Nephron progenitor cell (in vitro differentiated cells): Measurements from ENCODE around the gene INPP4B.

Experiments
- DNase-seq: peaks from one replicate; pipeline ENCODE4 v3.0.0; 2021
- H3K27ac Mint-ChIP-seq: 2 replicates; pipeline ENCODE4 v1.8.0; 2021; ENCODE audit warnings: mild to moderate bottlenecking, moderate library complexity, mixed read lengths
- H3K27me3 Mint-ChIP-seq: 2 replicates; pipeline ENCODE4 v1.8.0; 2021; ENCODE audit warnings: mild to moderate bottlenecking, low read depth, mixed read lengths; ENCODE audit not compliant: poor library complexity
- H3K36me3 Mint-ChIP-seq: 2 replicates; pipeline ENCODE4 v1.8.0; 2021; ENCODE audit warnings: low read depth, mixed read lengths
- H3K4me1 Mint-ChIP-seq: 2 replicates; pipeline ENCODE4 v1.8.0; 2021; ENCODE audit warnings: mixed read lengths
- H3K4me3 Mint-ChIP-seq: 2 replicates; pipeline ENCODE4 v1.8.0; 2021; ENCODE audit warnings: mild to moderate bottlenecking, moderate library complexity, mixed read lengths
- H3K9me3 Mint-ChIP-seq: 2 replicates; pipeline ENCODE4 v1.8.0; 2021; ENCODE audit warnings: mild to moderate bottlenecking, moderate library complexity, mixed read lengths
- CTCF ChIP-seq: fragments of 200-600 bp; sonication (generic); IDR thresholded peaks from 2 replicates; pipeline ENCODE4 v1.5.0; 2021; ENCODE audit warnings: antibody characterized with exemption

INPP4B gene

DNA sequence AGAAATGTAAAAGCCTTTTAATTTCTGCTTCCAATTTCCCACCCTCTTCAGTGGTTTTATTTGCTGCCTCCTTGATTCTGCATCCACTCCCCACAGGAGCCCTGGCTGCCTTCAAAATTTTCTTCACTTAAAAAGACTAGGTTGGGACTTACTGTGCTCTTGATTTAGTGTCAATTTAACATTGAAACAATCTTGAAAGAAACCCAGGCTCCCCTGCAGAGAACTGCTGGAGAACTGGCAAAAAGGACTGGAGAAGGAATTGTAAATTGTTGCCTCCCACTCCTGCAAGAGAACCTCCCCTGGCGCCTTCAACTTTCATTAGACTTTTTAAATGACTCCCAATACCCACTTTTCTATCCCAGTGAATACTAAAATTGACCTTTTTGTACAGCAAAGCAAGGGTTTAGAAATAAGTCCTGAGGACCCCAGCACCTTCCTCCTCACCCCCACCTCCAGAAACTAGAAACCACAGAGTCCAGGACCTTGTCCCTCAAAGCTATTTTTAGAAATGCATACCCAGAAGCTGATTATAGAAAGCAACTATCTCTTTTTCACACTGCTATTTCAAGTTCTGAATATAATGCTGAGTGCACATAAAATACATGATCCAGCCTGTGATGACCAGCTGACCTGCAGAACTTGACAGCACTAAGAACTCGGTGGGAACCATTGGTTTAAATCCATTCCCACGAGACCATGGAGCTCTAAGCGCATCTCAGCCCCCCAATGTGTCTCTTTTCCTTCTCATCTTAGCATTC, 155.5 kb downstream of the INPP4B start:
- H3K36me3 Mint-ChIP-seq = no peaks in the 10 kb centered on the region
- no peak overlapping the region for H3K4me3 Mint-ChIP-seq
- peaks cover 18% of the 10 kb centered on the region for H3K4me1 Mint-ChIP-seq
- no peaks in the 10 kb centered on the region for H3K9me3 Mint-ChIP-seq
- no peaks in the 10 kb centered on the region for H3K27me3 Mint-ChIP-seq
- no peak for DNase-seq
- H3K27ac Mint-ChIP-seq = peak overlapping the region; percentile 93
- no peak for TF ChIP-seq CTCF

DNA sequence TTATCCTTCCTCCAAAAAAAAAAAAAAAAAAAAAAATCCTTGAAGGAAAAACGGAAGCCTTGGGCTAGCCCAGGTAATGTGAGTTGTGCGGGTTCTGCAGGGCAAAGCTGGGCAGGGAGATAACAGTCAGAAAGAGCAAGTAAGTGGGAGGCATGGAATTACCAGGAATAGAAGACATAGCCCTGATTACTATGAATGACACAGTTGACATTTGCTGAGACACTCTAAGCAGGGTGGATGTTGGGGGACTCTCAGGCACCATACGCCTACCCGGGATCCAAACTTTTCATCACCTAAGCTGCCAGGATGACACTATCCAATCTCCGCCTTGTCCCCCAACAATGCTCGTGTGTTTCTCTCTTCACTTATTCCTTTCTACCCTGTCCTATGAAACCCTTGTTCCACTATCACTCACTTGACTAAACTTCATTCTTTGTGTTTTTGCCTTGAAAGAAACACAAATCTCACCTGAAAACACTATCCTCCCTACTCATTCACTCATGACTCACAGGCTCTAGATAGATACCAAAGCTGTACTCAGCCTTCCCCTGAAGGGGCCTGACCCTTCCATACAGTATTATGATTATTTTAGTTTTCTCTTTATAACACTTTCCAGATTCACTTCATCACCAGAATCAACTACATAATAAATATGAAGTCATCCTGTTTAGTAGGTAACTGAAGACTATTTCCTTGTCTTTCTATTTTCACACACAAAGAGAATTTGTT, 158.4 kb downstream of the INPP4B start:
- Mint-ChIP-seq H3K4me1 (peaks cover 18% of the 10 kb centered on the region), H3K4me3 (no peak overlapping the region), H3K27ac (no peak overlapping the region), H3K27me3 (peaks cover 4% of the 10 kb centered on the region), H3K9me3 (no peaks in the 10 kb centered on the region), H3K36me3 (no peaks in the 10 kb centered on the region)
- no peak for TF ChIP-seq CTCF
- no peak for DNase-seq

- no peak for TF ChIP-seq CTCF
- peaks cover 9% of the 10 kb centered on the region for H3K4me1 Mint-ChIP-seq
- DNase-seq = no peak
- no peaks in the 10 kb centered on the region for H3K36me3 Mint-ChIP-seq
- peaks cover 4% of the 10 kb centered on the region for H3K27me3 Mint-ChIP-seq
- H3K27ac Mint-ChIP-seq = no peak overlapping the region
- H3K4me3 Mint-ChIP-seq = no peak overlapping the region
- no peaks in the 10 kb centered on the region for H3K9me3 Mint-ChIP-seq
These were observed 160.0 kb downstream of the INPP4B start for GRCh38 chr4:142686081-142686480.

DNA sequence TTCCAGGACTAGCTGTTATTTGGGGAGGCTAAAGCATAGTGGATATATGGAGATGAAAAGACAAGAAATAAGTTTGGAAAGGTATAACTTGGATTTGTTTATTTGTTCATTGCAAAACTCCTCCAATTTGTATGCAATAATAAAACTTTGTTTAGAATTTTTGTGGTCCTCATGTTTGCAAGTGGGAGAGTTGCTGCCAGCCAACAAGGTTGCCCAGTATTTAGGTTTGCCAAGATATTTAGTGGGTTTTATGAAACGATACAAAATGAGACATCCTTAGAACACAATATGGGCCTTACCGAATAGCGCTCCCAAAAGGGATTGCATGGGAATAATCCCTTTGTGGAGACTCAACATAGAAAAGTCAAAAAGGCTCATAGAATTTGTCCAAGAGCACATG, 162.1 kb downstream of the INPP4B start:
- Mint-ChIP-seq H3K4me1 (no peaks in the 10 kb centered on the region), H3K27me3 (peaks cover 4% of the 10 kb centered on the region), H3K36me3 (no peaks in the 10 kb centered on the region), H3K4me3 (no peak overlapping the region), H3K27ac (no peak overlapping the region), H3K9me3 (no peaks in the 10 kb centered on the region)
- no peak for TF ChIP-seq CTCF
- DNase-seq = no peak

DNA sequence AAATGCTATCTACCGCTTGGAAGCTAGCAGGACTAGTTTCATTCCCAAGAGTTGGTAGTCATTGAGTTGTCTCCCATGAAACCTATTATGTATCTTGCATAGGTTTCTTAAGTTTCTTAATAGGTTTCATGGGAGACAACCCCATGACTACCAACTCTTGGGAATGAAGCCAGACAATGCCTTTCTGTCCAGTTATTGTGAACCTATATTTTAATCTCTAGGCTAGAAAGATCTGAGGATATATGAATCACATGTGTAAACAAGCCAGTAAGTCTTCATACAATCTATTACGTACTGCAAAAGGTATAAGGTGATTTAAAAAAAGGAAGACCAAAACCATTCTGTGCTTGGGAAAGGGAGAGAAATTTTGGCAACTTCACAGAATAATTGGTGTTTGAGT, 162.6 kb downstream of the INPP4B start:
- no peak for TF ChIP-seq CTCF
- peaks cover 4% of the 10 kb centered on the region for H3K27me3 Mint-ChIP-seq
- no peak overlapping the region for H3K4me3 Mint-ChIP-seq
- DNase-seq = no peak
- no peaks in the 10 kb centered on the region for H3K4me1 Mint-ChIP-seq
- H3K27ac Mint-ChIP-seq = no peak overlapping the region
- no peaks in the 10 kb centered on the region for H3K9me3 Mint-ChIP-seq
- no peaks in the 10 kb centered on the region for H3K36me3 Mint-ChIP-seq
